GM12872 (cell line): ENCODE measurements around the gene IQCK.

Experiments used
- CTCF ChIP-seq: IDR thresholded peaks from 3 replicates; pipeline ENCODE4 v1.5.1; 2011; ENCODE audit warnings: low read depth, mild to moderate bottlenecking, low read length, moderate library complexity; ENCODE audit not compliant: insufficient read depth

IQCK gene

GRCh38 chr16:19683453-19684236 lies 34.4 kb upstream of the IQCK start:
- no peak for TF ChIP-seq CTCF

GRCh38 chr16:19685176-19685575 lies 32.9 kb upstream of the IQCK start:
- TF ChIP-seq CTCF: no peak

- no peak for TF ChIP-seq CTCF
These were observed 30.8 kb upstream of the IQCK start for GRCh38 chr16:19687279-19687678.

- TF ChIP-seq CTCF: no peak
These were observed 29.6 kb upstream of the IQCK start for GRCh38 chr16:19688396-19689024.

GRCh38 chr16:19689342-19689741 lies 28.7 kb upstream of the IQCK start:
- TF ChIP-seq CTCF: no peak

- no peak for TF ChIP-seq CTCF
These were observed 27.9 kb upstream of the IQCK start for GRCh38 chr16:19690196-19690595.

GRCh38 chr16:19691161-19691711 lies 26.8 kb upstream of the IQCK start:
- no peak for TF ChIP-seq CTCF
